COLO829 (cell line): ENCODE measurements around the gene THAP4.
"Not testable (repeated sequence)": the region's sequence is repeated elsewhere in the genome, so short reads cannot be mapped to it uniquely, and the experiment has no call there.

Experiments
- DNase-seq: peaks from one replicate; pipeline ENCODE4 v3.0.0; 2012; ENCODE audit warnings: low spot score

The THAP4 gene

DNA sequence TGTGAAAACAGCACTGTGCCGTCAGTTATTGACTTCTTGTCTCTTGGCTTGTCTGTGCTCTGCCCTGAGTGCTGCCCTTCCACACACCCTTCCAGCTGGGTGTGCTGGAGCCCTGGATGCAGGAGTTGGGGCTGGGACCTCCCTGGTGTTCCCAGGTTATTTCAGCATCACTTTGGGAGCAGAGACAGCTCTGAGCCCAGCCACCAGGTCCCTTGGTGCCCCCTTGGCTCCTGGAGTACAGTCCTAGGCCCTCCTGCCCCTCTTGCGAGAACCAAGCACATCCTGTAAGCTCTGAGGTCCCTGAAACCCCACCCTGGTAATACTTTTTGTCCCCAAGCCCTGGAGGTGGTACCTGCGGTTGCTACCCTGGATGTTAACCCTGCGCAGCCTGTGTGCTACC, 54.2 kb downstream of the THAP4 start:
- no peak for DNase-seq

DNA sequence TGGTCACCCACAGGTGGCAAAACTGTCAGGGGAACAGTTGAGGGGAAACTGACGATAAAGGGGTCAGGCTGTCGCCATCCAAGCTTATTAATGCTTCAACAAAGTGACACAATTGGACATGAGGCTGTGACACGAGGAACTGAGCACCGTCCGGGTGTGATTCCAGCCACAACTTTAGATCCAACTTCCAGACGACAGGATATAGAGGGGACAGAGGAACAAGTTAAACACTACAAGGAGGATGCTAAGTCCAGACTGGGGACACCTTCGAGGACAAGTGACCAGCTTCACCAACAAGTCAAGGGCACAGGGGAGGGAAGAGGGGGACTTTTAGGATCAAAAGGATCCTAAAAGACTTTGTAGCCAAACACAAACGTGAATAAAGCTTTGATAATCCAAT, 54.6 kb downstream of the THAP4 start:
- no peak for DNase-seq

DNA sequence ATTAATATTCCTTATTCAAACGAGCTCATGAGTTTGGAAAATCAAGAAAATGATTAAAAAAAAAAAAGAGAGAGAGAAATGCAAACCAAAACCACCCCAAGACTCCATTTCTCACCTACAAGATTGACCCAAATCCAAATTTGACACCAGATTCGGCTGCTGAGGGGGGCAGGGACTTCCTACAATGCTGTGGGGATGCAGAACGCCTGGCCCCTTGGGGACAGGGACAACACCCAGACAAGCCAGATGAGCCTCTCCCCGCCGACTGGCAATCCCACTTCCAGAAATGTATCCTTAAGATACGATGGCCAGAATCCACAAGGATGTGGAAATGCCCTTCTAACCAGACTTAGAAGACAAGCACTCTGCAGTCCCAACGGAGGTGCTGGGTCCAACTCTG, 57.7 kb downstream of the THAP4 start:
- DNase-seq: no peak

DNA sequence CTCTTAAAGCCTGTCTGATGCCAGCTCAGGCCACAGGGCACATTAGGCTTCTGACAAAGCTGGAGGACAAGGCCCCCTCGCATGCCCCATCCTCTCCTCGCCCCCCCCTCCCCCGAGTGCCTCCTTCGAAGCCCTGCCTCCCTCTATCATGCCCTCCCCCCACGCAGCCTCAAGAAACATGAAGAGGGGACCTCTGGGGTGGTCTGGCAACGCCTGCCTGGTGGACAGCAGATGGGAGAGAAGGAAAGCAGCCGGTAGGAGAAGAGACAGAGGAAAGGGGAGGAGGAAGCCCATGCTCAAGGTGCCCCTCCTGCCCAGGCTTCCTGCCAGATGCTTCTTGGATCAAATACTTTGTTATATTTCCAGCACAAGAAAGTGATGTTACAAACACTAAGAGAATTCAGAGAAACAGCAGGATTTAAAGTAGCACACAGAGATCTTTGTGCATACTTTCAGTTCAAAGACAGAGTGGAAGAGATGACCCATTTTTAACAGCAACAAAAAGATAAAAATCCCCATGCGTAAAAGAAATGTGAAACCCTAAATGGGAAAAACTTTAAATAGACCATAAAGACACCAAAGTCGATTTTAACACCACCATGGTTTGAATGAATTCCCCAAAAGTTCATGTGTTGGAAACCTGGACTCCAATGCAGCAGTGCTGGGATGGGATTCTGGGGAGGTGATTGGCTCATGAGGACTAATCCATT, 59.4 kb downstream of the THAP4 start:
- peak; percentile 62 for DNase-seq

DNA sequence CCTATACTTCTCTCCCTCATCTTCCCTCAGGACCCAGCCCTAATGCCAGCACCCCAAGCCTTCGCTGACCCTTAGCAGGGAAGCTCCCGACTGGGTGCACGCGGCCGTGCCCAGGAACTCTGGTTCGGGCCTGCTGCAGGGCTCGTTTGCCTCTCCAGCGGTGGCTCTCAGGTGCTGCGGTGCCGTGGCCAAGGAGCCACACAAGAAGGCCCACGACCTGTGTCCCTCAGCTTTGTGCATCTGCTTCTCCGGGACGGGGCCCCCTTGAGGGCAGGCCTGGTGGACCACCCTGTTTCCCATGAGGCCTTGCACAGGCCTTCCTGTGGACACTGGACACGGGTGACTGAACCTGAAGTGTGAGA, 60.7 kb downstream of the THAP4 start:
- DNase-seq: no peak

DNA sequence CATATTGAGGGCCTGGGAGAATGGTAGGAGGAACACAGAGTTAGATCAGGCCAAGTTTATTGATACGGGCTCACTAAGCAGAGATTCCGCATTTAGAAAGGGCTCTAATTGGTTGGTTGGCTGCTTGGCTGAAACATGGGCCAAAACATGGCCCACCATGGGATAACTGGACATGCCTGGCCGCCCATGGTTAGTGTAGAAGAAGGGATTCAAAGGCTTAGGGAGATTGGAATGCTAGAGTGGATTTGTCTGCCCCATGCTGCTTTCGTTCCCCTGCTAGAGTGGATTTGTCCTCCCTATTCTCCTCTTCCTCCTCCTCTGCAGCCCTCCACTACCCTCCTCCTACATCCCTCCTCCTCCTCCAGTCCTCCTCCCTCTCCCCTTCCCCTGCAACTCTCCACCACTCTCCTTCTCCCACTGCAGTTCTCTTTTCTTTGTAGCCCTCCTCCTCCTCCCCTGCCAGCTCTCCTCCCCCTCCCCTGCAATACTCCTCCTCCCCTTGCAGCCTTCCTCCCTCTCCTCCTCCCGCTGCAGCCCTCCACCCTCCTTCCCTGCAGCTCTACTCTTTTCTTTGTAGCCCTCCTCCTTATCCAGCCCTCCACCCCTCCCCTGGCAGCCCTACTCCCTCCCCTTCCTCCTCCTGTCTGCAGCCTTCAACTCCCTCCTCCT, 61.2 kb downstream of the THAP4 start:
- DNase-seq: no peak

DNA sequence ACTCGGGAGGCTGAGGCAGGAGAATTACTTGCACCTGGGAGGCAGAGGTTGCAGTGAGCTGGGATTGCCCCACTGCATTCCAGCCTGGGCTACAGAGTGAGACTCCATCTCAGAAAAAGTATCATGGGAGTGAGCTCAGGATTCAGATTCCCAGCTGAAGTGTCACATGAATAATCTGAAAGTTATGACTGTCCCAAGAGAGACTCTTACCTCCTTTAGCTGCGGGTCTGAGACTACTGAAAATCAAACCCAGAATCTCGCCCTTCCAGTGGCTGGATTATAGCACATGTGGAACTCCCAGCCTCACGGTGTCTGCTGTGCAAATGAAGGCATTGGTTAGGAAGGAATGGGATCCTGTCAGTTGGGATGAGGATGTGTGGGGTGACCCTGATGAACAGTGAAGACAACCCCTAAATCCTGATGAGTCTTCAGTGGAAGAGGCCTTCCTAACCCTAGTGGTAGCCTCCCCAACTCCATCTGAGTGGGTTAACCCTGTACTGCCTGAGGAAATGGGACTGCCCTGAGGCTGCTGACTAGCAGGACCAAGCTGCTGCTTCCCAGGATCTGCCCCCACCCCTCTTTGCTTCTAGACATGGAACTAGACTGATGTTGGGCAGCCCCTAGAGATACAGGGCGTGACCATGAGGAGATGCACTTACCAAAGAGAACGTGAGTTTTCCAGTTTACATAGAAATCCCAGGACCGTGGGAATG, 61.9 kb downstream of the THAP4 start:
- no peak for DNase-seq

DNA sequence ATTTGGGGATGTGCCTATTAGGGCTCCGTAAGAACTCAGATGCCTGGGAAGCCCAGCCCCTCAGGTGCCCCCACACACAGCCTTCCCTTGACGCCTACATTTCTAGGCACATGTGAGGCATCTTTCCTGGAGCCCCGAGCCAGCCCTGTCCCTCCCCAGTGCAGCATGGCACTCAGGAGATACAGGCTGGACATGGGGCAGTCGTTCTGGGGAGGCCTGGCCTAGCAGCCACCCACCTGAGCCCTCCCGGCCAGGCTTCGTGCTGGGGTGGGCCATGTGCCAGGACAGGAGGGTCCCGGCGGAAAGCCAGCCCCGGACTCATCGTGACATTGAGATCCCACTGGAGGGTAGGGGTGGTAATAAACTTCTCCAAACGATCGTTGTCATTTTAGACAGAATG, 63.2 kb downstream of the THAP4 start:
- no peak for DNase-seq

DNA sequence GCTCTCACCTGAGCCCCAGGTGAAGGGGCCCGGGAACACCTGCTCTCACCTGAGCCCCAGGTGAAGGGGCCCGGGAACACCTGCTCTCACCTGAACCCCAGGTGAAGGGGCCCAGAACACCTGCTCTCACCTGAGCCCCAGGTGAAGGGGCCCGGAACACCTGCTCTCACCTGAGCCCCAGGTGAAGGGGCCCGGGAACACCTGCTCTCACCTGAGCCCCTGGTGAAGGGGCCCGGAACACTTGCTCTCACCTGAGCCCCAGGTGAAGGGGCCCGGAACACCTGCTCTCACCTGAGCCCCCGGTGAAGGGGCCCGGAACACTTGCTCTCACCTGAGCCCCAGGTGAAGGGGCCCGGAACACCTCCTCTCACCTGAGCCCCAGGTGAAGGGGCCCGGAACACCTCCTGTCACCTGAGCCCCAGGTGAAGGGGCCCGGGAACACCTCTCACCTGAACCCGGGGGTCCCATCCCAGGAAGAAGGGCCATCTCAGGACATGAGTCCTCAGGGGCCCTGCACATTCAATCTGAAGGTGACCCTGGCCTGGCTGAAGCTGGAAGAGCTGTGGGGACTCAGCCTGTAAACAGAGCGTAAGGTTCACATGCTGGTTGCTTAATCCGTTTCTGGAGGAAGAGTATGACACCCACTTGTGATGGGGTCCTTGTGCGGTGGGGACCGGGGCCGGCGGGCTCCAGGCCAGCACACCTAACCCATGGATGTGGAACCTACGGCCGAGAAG, 63.9 kb downstream of the THAP4 start:
- not testable (repeated sequence) for DNase-seq

DNA sequence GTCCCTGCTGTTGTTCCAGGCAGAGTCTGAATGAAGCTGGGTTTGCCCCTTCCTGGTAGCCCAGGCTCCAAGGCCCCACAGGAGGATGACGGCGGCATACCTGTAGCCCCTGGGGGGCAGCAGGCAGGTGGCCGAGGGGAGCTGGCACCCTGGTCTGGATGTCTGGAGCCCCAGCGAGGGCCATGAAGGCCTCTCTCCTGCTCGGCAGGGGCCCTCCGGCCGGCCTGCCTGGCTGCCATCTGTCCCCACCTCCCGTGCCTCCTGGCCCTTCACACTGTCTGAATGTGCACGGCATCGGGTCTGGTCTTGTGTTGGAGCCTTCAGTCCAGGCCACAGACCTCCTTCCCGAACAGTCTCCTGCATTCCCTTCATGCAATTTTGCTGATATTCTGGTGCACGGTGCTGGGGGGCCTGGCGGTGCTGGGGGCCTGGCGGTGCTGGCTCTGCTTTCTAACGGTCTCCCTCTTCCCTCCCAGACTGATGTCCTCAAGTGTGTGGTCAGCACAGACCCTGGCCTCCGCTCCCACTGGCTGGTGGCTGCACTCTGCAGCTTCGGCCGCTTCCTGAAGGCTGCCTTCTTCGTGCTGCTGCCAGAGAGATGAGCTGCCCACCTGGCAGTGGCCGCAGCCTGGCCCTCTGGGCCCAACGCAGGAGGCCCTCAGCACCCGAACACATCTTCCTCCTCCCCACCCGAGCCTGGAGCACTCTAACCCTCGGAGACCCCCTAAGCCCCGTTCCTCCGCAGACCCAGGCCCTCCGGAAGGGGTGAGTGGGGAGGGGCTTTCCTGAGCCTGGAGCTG, 64.9 kb downstream of the THAP4 start:
- DNase-seq: no peak

DNA sequence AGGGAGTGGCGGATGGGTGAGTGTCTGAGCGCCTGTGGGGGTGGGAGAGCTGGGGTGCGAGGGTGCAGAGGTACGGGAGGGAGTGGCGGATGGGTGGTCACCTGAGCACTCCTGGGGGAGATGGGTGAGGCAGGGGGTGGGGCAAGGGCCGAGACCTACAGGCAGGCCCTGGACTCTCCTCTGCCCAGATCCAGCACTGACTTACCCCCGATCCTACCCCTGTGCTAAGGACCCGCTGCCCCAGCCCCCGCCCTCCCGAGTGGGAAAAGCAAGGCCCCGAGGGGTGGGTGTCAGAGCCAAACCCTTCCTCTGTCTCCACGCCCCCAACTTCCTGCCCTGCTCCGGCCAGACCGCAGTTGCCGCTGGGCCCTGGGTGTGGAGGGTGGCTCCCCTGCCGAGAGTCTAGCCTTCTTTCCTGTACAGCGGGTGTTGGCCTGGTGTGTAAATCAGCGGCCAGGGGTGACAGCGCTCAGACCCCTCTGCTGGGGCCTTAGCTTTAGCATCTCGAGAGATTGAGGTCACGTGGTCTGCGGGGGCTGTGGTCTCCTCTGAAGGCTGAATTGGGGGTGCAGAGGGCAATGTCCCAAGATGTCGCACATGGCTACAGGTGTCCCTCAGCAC, 65.9 kb downstream of the THAP4 start:
- DNase-seq: no peak

DNA sequence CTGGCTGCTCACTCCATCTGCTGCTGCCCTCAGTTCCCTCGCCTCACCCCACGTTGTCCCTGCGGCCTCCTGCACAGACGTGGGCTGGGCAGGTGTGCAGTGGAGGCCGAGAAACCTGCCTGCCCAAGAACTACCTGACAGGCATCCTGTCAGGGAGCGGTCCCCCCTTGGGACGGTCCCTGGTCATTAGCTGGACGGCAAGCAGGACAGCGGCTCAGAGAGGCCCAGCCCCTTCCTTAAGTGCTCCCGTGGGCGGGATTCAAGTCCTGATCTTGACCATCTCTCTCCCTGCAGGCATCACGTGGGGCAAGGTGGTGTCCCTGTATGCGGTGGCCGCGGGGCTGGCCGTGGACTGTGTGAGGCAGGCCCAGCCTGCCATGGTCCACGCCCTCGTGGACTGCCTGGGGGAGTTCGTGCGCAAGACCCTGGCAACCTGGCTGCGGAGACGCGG, 67.1 kb downstream of the THAP4 start:
- DNase-seq: no peak

DNA sequence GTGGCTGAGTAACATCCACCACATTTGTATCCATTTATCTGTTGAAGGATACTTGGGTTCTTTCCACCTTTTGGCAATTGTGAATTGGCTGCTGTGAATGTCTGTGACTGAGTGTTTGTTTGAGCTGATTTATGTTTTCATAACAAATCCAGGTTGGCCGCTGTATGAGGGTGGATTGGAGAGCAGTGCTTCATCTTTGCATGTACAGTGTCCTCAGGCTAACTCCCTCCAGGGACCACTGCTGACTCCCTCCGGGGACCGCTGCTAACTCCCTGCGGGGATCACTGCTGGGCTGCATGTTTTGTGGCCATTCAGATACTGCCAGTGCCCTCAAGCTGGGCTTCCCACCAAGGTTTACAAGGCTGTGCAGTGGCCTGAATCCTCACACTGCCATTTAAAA, 68.2 kb downstream of the THAP4 start:
- no peak for DNase-seq

DNA sequence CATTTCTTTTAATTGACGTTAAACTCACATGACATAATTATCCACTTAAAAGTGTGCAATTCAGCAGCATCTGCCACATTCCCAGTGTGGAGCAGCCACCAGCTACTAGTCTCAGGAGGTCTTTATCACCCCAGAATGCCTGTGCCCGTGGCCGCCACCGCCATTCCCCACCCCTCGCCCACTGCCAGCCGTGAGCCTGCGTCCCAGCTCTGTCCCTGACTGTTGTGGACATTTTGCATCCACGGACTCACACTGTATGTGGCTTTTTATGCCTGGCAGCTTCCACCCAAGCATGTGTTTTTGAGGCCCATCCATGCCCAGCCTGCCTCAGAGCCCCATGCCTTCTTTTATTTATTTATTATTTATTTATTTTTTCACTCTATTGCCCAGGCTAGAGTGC, 69.2 kb downstream of the THAP4 start:
- DNase-seq: no peak

DNA sequence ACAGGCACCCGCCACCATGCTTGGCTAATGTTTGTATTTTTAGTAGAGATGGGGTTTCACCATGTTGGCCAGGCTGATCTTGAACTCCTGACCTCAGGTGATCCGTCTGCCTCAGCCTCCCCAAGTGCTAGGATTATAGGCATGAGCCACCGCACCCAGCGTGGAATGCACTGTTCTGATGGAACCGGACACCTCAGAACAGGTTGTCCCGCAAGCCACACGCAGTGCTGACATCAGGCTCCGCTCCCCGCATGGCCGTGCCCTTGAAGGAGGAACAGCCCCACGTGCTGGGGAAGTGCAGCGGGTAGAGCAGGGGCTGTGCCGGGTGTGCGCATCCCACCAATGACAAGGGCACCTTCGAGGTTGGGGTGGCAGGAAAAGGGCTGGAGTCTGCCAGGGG, 69.7 kb downstream of the THAP4 start:
- DNase-seq: not testable (repeated sequence)

DNA sequence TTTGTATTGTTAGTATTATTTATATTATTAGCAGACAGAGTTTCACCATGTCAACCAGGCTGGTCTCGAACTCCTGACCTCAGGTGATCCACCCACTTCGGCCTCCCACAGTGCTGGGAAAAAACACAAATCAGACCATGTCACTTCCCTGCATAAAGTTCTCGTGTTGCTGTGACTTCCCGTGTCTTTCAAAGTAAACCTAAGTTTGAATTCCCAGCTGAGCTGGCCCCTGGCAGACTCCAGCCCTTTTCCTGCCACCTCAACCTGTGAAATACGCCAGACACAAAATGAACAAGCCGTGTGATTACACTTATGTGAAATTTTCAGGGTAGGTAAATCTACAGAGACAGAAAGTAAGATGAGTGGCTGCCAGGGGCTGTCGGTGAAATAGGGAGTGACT, 70.5 kb downstream of the THAP4 start:
- no peak for DNase-seq

DNA sequence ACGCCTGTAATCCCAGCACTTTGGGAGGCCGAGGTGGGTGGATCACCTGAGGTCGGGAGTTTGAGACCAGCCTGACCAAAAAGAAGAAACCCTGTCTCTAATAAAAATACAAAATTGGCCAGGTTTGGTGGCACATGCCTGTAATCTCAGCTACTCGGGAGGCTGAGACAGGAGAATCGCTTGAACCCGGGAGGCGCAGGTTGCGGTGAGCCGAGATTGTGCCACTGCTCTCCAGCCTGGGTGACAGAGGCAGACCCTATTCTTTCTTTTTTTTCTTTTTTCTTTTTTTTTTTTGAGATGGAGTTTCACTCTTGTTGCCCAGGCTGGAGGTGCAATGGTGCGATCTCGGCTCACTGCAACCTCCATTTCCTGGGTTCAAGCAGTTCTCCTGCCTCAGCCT, 70.9 kb downstream of the THAP4 start:
- DNase-seq: not testable (repeated sequence)

DNA sequence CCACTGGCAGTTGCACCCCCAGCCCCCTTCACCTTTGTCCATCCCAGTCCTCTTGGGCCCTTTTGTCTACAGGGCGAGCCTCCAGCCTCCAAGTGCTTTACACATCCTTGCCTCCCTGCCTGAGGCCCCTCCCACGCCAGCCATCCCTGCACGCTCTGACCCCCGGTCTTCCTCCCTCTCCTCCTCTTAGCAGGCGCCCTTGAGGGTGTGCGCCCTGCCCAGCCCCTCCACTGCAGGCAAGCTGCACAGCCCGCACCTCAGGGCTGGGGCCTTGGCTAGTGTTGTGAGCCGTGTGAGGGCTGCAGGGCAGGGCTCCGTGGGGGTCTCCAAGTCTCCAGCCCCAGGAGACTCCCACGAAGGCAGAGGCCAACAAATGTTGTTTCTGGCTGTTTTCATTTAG, 71.5 kb downstream of the THAP4 start:
- DNase-seq: no peak

DNA sequence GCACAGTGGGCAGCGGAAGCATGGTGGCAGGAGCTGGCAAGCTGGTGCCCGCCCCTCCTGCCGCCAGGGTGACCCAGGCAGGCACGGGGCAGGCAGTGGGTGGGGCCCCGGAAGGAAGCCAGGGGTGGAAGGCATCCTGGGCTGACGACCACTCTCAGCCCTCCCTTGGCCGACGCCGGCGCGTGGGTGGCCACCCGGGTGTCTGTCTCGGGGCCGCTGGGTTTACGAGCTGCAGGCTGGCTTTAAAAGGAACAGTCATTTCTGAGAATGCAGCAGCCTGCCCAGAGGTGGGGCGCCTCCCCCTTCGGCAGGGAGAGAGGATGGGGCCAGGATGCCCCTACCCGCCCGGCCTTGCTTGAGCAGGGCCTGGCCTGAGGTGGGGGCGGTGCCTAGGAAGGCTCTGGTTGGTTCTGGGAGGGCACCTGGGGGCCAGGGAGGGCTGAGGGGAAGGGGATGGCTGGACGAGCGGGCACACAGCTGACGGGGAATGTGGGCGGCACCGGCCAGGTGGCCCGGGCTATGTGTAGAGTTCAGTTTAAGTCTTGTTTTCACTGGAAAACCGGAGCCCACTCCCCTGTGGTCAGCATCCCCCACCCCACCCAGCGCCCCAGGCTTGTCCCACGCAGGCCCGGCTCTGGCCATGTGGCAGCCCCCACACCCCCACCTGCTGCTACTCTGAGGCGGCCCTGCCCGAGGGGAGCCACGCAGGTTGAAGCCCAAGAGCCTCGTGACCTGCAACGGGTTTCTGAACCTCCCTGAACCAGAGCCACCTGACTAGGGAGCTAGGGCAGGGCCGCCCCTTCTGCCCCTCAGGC, 72.2 kb downstream of the THAP4 start:
- DNase-seq: no peak

DNA sequence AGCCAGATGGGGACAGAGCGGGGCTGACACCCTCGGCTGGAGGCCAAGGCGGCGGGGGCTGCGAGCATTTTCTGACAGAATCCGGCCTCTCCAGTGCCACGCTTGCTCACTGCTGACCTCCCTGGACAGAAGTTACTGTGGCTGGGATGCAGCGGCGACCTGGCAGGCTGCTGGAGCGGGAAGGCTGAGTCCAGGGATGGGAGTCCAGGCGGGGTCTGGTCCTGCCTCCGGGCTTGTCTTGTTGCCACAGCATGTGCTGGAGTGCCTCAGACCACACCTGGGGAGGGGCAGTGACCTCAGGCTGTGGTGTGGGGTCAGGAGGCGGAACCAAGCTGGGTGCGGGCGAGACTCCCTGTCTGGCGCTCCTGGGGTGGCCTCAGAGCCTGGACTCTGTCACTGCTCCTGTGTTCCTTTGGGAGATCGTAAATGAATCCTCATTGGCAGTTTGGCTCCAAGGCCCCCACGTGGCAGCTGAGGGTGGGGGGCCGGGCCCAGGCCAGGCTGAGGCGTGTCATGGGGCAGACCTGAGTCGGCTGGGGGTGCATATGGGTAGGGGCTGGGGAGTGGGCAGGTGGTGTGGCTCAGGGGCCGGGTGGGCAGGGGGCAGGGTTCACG, 72.9 kb downstream of the THAP4 start:
- DNase-seq: no peak
